HFF-Myc (cell line): Measurements from ENCODE around the gene SLC2A5.

Source experiments
- DNase-seq: peaks from one replicate; pipeline ENCODE4 v3.0.0-alpha.2; 2011; ENCODE audit warnings: low read depth; ENCODE audit errors: extremely low read depth
- H3K4me3 ChIP-seq: replicated peaks from 2 replicates; pipeline ENCODE4 v1.5.1; 2011; ENCODE audit warnings: low read depth, mild to moderate bottlenecking, control low read depth, low read length
- TF ChIP-seq, protein P1 (sequence below): IDR thresholded peaks from 2 replicates; pipeline ENCODE4 v1.5.1; 2012; ENCODE audit warnings: mild to moderate bottlenecking, low read depth, low read length, control low read depth; ENCODE audit errors: missing control alignments

SLC2A5 gene

DNA sequence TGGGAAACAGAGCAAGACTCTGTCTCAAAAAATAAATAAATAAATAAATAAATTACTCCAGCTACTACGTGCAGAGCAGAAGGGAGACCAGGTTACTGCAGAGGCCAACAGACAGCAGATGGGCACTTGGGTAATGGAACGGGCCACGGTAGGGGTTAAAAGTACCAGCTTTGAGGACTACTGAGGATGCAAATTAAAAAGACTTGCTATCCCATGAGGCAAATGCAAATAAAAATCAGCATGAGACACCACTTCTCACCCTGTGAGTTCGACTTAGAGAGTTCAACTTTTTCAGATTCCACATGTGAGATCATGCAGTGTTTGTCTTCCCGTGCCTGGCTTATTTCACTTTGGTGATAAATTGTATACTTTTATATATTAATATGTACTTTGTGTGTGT lies 6.6 kb downstream of the SLC2A5 start:
- DNase-seq = no peak
- H3K4me3 ChIP-seq = no peak overlapping the region
- TF ChIP-seq, protein P1, sequence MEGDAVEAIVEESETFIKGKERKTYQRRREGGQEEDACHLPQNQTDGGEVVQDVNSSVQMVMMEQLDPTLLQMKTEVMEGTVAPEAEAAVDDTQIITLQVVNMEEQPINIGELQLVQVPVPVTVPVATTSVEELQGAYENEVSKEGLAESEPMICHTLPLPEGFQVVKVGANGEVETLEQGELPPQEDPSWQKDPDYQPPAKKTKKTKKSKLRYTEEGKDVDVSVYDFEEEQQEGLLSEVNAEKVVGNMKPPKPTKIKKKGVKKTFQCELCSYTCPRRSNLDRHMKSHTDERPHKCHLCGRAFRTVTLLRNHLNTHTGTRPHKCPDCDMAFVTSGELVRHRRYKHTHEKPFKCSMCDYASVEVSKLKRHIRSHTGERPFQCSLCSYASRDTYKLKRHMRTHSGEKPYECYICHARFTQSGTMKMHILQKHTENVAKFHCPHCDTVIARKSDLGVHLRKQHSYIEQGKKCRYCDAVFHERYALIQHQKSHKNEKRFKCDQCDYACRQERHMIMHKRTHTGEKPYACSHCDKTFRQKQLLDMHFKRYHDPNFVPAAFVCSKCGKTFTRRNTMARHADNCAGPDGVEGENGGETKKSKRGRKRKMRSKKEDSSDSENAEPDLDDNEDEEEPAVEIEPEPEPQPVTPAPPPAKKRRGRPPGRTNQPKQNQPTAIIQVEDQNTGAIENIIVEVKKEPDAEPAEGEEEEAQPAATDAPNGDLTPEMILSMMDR = no peak

DNA sequence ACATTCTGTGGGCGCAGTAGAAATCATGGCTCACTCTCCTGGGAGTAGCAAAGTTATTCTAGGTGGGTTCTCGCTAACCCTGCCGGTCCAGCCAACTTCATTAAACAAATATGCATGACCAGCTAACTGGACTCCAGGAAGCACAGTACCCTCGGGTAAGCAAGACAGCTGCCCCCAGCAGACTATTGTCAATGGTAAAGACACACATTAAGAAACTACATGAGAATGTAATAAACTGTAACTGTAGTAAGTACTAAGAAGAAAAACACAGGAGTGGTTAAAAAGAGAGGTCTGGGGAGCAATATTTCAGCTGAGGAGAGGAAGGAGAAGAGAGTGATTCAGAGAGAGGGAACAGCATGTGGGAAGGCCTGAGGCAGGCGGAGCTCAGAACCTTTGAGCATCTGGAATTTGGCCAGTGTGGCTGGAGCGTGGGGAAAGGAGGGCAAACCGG lies 7.4 kb downstream of the SLC2A5 start:
- peak; percentile 14 for DNase-seq
- TF ChIP-seq, protein P1 = no peak
- no peak overlapping the region for H3K4me3 ChIP-seq

DNA sequence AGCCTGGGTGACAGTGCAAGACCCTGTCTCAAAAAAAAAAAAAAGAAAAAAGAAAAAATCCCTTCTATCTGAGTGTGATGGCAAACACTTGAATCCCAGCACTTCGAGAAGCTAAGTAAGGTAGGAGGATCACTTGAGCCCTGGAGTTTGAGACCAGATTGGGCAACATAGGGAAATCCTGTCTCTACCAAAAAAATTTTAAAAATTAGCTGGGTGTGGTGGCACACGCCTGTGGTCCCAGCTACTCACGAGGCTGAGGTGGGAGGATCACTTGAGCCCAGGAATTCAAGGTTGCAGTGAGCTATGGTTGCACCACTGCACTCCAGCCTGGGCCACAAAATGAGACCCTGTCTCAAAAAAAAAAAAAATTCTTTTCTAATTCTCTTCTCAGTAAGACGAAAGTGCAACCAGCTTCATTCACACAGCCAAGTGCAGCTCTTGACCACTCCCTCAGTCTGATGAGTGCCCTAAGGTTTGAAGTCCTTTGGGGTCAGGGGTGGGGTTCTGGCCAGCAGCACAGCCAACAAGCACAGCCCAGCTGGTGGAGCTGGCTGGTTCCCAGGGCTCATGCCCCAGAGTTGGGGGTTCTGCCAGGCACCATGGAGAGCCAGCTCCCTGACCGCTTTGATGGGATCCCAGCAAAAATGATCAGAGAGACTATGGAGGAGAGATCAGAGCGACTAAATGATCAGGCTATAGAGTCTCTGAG lies 8.0 kb downstream of the SLC2A5 start:
- TF ChIP-seq, protein P1 = no peak
- DNase-seq = no peak
- H3K4me3 ChIP-seq = no peak overlapping the region

DNA sequence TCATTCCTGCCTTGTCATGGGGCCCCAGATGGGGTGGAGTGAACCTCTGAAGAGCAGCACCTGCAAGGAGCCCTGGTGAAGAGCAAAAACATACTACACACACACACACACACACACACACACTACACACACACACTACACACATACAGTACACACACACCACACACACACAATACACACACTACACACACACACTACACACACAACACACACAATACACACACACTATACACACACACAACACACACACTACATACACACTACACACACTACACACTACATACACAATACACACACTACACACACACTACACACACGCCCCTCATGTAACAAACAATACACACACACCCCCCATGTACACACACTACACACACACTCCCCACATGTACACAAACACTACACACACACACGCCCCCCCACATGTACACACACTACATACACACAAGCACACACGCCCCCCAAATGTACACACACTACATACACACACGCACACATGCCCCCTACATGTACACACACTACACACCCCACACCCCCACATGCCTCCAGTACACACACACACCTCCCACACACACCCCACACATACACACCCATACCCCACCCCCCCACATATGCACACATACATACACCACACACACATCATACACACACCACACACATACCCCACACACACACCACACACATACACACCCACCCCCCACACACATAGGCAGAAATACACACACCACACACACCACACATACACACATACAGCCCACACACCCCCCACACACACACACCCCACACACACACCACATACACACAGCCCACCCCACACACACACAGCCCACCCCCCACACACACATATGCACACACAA lies 9.3 kb downstream of the SLC2A5 start:
- TF ChIP-seq, protein P1 = no peak
- no peak for DNase-seq

DNA sequence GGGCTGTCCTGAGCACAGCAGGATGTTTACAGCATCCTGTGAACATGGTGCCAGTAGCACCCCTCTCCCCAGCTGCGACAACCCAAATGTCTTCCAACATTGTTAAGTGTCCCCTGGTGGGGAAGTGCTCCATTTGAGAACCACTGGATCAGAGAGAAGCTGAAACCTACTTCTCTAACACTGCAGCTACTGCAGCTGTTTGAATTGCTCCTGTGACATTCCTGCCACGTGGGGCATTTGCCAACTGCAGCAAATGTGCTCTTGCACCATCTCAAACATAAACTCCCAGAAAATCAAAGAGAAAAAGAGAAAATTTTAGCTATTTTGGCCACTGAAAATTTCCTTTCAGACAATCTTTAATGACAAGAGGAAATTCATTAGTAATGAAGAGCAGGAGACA lies 11.0 kb downstream of the SLC2A5 start:
- TF ChIP-seq, protein P1 = peak; percentile 32
- H3K4me3 ChIP-seq = no peak overlapping the region
- no peak for DNase-seq

More for the DNA sequence above, 9.3 kb downstream of the SLC2A5 start:
- H3K4me3 ChIP-seq = no peak overlapping the region

DNA sequence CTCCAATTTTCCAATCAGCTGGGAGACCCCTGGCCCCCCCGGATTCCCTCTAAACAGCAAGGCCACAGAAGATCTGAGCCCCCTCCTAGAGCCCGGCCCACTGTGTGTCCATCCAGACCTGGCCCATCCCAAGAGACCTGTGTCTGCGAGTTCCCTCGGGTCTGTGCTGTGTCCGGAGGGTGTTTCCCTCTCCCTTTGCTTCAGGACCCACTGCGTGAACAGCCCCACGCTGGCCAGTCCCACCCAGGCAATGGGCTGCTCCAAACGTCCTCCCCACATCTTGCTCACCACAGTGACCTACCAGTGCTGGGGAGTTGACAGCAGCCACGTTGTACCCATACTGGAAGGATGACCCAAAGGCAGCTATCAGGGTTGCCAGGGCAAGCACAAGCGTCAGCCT lies 11.6 kb downstream of the SLC2A5 start:
- H3K4me3 ChIP-seq = no peak overlapping the region
- TF ChIP-seq, protein P1 = no peak
- no peak for DNase-seq
